Activated T-cell treated with anti-CD3 and anti-CD28 coated beads for 1 hour (primary cell): Measurements from ENCODE around the gene CACNB4.
"Not testable (repeated sequence)": the region's sequence is repeated elsewhere in the genome, so short reads cannot be mapped to it uniquely, and the experiment has no call there.

Source experiments
- DNase-seq: peaks from one replicate; pipeline ENCODE4 v3.0.0-alpha.2; 2020; ENCODE audit warnings: low read depth

Gene CACNB4

GRCh38 chr2:151904021-151904420 lies 194.8 kb downstream of the CACNB4 start:
- DNase-seq: no peak

- DNase-seq: no peak
Observed at GRCh38 chr2:151902829-151903228, 196.0 kb downstream of the CACNB4 start.

GRCh38 chr2:151900331-151900730 lies 198.5 kb downstream of the CACNB4 start:
- no peak for DNase-seq

- DNase-seq: no peak
Observed at GRCh38 chr2:151899156-151899555, 199.7 kb downstream of the CACNB4 start.

GRCh38 chr2:151891566-151892194 lies 207.2 kb downstream of the CACNB4 start:
- no peak for DNase-seq

- DNase-seq: no peak
Observed at GRCh38 chr2:151887164-151887563, 211.7 kb downstream of the CACNB4 start.

- DNase-seq: no peak
Observed at GRCh38 chr2:151886241-151886640, 212.6 kb downstream of the CACNB4 start.

- DNase-seq: no peak
Observed at GRCh38 chr2:151882786-151883445, 215.9 kb downstream of the CACNB4 start.

GRCh38 chr2:151881342-151881741 lies 217.5 kb downstream of the CACNB4 start:
- no peak for DNase-seq

GRCh38 chr2:151880586-151880985 lies 218.3 kb downstream of the CACNB4 start:
- no peak for DNase-seq

GRCh38 chr2:151878655-151879563 lies 219.9 kb downstream of the CACNB4 start:
- no peak for DNase-seq

GRCh38 chr2:151878204-151878603 lies 220.6 kb downstream of the CACNB4 start:
- no peak for DNase-seq

- DNase-seq: not testable (repeated sequence)
Observed at GRCh38 chr2:151875631-151876030, 223.2 kb downstream of the CACNB4 start.

GRCh38 chr2:151872463-151872862 lies 226.4 kb downstream of the CACNB4 start:
- DNase-seq: no peak

GRCh38 chr2:151869291-151869690 lies 229.6 kb downstream of the CACNB4 start:
- no peak for DNase-seq

GRCh38 chr2:151862700-151863099 lies 236.1 kb downstream of the CACNB4 start:
- no peak for DNase-seq

- no peak for DNase-seq
Observed at GRCh38 chr2:151861174-151861573, 237.7 kb downstream of the CACNB4 start.

GRCh38 chr2:151860613-151861146 lies 238.2 kb downstream of the CACNB4 start:
- no peak for DNase-seq

- no peak for DNase-seq
Observed at GRCh38 chr2:151860210-151860609, 238.6 kb downstream of the CACNB4 start.

GRCh38 chr2:151857650-151858049 lies 241.2 kb downstream of the CACNB4 start:
- DNase-seq: no peak

GRCh38 chr2:151855111-151855510 lies 243.7 kb downstream of the CACNB4 start:
- no peak for DNase-seq

GRCh38 chr2:151853070-151853758 lies 245.6 kb downstream of the CACNB4 start:
- no peak for DNase-seq
